Measurements from ENCODE around the gene BMS1.
A peak's percentile ranks its signal among the peaks of the same experiment; 100 is the strongest.
"Not testable (repeated sequence)": the region's sequence is repeated elsewhere in the genome, so short reads cannot be mapped to it uniquely, and the experiment has no call there.

The BMS1 gene

DNA sequence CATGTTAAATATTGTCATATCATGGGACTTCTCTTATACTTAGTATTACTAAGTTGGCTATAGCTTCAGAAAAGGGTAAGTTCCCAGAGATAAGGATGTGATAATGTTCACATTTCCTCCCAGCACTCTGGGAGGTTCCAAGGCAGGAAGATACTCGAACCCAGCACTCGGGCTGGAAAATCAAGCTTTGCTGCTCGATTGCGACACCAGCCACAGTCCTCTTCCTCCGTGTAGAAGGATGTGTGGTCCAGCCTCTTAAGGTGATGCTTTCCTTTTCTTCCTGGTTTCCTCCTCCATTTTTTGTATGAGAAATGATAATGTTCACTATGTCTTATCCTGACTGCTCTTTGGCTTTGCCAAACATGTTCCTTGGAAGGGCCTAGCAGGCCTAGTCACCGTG, 3.2 kb downstream of the BMS1 start:
- DNase-seq (ENCODE audit: low spot score): no peak

DNA sequence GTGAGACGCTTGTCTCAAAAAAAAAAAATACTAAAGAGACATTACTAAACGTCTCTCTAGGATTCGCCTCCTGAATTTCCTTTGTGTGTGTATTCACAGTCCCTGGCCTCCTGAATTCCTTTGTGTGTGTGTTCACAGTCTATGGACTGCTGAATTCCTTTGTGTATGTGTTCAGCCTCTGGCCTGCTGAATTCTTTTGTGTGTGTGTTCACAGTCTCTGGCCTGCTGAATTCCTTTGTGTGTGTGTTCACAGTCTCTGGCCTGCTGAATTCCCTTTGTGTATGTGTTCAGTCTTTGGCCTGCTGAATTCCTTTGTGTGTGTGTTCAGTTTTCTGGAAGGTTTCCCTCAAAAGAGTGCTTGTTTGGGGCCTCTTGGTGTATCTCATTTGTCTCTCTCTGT, 8.2 kb downstream of the BMS1 start:
- DNase-seq (ENCODE audit: low spot score): no peak

DNA sequence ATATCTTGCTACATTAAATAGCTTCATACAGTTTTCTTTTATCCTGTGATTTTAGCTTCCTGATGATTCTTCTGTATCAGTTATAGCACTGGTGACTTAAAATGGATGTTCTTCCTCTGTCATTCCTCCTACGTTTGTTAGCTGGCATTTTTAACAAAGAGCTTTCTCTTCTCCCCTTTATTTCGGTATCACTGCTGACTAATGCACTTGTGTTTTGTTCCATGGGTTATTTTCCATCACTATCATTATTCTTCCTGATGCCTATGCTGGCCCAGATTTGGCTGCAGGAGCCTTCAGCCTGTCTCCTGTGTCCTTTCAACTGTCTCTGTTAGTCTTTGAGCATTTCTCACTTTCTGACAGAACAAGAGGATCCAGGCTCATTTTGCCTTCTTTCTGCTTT, 13.1 kb downstream of the BMS1 start:
- DNase-seq (ENCODE audit: low spot score): no peak

DNA sequence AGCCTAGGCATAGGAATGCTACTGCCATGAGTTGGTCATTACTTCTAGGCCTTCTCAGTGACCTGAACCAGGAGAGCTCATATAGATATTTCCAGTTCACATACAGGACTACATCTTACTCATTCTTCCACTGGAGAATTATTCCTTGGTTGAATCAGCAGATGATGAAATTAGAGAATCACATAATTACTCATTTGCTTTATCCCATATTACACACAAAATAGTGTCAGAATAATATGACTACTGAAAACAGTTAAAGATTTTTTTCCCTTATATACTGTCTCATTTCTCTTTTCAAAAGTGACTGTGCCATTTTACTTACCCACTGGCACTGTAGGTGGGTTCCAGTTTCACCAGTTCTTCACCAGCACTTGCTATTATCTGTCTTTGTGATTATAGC, 18.5 kb downstream of the BMS1 start:
- DNase-seq (ENCODE audit: low spot score): no peak

GRCh38 chr10:42802876-42803275, 20.3 kb downstream of the BMS1 start:
- DNase-seq (ENCODE audit: low spot score): no peak

- DNase-seq (ENCODE audit: low spot score): no peak
Observed at GRCh38 chr10:42809676-42810075, 27.1 kb downstream of the BMS1 start.

DNA sequence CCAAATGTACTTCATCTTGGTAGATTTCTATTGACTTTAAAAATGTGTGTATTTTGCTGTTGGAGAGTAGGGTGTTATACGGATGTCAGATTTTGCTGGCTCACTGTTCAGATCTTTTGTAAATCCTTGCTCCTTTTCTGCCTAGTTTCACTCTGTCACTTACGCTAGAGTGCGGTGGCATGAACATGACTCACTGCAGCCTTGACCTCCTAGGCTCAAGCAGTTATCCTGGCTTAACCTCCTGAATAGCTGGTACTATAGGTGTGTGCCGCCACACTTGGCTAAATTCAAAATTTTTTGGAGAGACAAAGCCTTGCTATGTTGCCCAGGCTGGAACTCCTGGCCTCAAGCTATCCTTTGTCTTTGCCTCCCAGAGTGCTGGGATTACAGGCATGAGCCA, 29.4 kb downstream of the BMS1 start:
- no peak for DNase-seq (ENCODE audit: low spot score)

GRCh38 chr10:42813989-42814687, 31.5 kb downstream of the BMS1 start:
- not testable (repeated sequence) for DNase-seq (ENCODE audit: low spot score)

DNA sequence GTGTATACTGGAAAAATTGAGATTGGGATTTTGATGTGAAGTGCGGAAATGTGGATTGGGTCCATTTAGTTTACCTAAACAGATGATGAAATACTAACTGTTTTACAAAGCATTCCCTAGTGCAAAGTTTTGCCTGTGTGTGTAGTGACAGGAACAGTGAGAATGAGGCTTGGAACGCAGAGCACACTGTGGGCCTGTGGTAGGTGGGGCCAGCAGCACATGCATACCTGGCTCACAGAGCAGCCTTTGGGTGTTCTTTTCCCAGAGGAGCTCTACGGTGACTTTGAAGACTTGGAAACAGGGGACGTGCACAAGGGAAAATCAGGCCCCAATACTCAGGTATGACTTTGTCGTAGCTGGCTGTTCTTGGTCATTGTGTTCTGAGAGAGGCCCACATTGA, 33.7 kb downstream of the BMS1 start:
- not testable (repeated sequence) for DNase-seq (ENCODE audit: low spot score)

GRCh38 chr10:42816912-42817311, 34.3 kb downstream of the BMS1 start:
- no peak for DNase-seq (ENCODE audit: low spot score)

- DNase-seq (ENCODE audit: low spot score): not testable (repeated sequence)
Observed at GRCh38 chr10:42817417-42817816, 34.8 kb downstream of the BMS1 start.

DNA sequence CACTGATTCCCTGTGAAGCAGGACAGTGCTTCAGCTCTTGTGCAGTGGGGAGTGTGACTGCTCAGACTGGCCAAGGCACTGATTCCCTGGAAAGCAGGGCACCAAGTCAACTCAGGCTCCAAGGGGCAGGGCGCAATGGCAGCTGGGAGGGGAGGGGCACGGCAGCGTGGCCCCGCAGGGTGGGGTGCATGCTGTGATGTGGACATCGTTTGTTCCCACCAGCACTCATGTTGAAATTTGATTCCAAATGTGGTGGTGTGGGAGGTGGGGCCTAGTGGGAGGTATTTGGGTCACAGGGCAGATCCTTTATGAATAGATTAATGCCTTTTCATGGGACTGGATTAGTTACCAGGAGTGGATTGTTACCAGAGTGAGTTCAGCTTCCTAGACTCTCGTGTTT, 44.2 kb downstream of the BMS1 start:
- not testable (repeated sequence) for DNase-seq (ENCODE audit: low spot score)

DNA sequence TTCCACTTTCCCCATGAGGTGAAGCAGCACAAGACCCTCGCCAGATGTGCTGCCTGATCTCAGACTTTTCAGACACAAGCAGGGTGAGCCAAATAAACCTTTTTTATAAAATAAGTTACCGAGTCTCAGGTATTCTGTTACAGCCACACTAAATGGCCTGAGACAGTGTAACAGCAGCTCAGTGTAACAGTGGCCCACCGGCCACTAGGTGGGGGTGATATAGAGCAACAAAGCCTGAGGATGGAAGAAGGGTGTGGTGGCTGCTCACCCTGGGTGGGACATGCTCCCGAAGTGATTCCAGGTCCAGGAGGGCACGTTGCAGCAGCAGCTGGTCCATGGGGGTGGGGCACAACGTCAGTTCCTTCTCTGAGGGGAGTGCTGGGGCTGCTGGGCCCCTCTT, 44.6 kb downstream of the BMS1 start:
- no peak for DNase-seq (ENCODE audit: low spot score)

DNA sequence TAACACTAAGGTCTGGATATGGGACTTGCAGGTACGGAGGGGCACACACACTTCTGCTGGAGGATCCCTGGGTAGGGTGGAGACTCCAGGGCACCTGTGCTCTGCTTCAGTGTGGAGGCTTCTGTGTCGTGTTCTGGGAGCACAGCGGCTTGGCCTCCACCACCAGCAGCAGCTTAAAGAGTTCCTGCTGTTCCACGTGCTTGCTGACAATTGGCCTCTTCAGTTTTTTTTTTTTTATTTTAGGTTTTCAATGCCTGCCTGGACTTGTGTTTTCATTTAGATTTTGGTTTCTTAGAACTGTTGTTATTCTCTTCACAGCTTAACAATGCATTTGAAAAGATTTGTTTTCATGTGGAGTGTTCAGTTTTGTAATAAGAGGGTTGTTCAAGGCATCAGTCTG, 45.8 kb downstream of the BMS1 start:
- DNase-seq (ENCODE audit: low spot score): not testable (repeated sequence)

- DNase-seq (ENCODE audit: low spot score): no peak
Observed at GRCh38 chr10:42830237-42830636, 47.6 kb downstream of the BMS1 start.

DNA sequence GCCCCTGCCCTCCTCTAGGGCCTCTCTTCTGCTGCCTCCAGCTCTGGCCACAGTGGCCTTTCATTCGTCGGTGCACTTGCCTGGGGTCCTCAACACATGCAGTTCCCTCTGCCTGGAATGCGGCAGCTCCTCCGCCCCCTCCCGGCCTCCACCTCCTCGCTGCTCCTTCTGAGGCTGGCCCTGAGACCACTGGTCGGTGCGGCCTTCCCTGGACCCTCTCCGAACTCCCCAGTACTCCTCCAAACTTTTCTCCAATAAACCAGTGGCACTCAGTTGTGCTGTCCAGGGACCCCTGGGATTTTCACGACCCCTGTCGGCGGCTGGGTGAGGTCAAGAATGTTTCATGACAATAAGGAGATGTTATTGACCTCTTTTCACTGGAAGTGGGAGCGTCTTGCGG, 53.5 kb downstream of the BMS1 start:
- DNase-seq (ENCODE audit: low spot score): no peak

- peak; percentile 20 for DNase-seq (ENCODE audit: low spot score)
Observed at GRCh38 chr10:42836771-42837468, 54.3 kb downstream of the BMS1 start.

DNA sequence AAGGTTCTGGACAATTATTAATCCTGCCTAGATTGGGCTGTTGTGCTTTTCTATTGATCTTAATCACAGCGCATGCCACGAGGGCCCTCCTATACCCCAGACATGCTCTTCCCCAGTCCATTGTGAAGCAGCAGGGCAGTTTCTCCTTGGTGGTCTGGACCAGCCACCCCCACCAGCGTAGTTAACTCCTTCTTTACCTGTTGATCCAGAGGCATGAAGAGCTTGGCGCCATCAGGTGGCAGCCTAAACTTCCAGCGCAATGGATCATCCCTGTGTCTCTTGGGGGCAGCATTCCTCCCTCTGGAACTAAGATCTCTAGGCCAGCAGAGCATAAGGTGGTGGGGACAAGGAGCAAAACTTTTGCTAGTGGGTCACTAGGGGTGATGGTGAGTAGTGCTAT, 62.2 kb downstream of the BMS1 start:
- DNase-seq (ENCODE audit: low spot score): not testable (repeated sequence)

GRCh38 chr10:42847261-42847660, 64.7 kb downstream of the BMS1 start:
- not testable (repeated sequence) for DNase-seq (ENCODE audit: low spot score)

DNA sequence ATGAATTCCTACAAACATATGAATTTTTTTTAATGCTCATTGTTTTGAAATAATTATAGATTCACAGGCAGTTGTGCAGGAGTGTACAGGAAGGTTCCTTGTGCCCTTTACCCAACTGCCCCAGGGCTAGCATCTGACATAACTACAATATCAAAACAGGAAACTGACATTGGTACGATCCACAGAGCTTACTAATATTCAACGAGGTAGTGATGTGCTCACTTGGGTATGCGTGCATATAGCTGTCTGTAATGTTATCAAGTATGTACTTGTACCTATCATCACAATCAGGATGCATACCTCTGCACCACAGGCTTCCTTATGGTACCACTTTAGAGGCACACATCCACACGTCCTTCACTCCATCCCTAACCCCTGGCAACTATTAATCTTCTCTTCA, 68.3 kb downstream of the BMS1 start:
- no peak for DNase-seq (ENCODE audit: low spot score)

DNA sequence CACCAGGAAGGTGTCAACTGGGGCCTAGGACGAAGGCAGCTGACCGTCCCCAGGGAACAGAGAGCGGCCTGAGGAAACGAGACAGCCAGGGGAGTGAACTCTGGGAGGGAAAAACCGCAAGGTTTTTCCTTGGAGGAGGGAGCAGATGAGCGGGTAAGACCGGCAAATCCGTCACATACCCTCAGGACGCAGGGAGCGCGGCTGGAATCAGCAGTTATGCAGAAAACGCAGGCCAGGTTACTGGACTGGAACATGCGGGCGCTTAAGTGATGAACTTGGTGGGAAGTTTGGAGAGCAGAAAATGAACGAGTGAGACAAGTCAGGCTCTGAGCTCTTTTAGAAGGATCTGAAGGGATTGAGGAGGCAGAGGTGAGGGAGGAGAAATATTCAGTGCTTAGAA, 76.7 kb downstream of the BMS1 start:
- no peak for DNase-seq (ENCODE audit: low spot score)

- DNase-seq (ENCODE audit: low spot score): not testable (repeated sequence)
Observed at GRCh38 chr10:42860016-42860415, 77.4 kb downstream of the BMS1 start.

- DNase-seq (ENCODE audit: low spot score): not testable (repeated sequence)
Observed at GRCh38 chr10:42862801-42863200, 80.2 kb downstream of the BMS1 start.

GRCh38 chr10:42864575-42864974, 82.0 kb downstream of the BMS1 start:
- no peak for DNase-seq (ENCODE audit: low spot score)

All from LoVo (cell line).